GM18511 (cell line): ENCODE measurements around the gene BIRC7.

Experiments
- ATAC-seq: cut with Tn5 transposase; IDR thresholded peaks from one replicate; pipeline ENCODE4 v1.9.1; 2021; ENCODE audit warnings: mild to moderate bottlenecking, moderate library complexity; ENCODE audit not compliant: unreplicated experiment

The BIRC7 gene, protein sequence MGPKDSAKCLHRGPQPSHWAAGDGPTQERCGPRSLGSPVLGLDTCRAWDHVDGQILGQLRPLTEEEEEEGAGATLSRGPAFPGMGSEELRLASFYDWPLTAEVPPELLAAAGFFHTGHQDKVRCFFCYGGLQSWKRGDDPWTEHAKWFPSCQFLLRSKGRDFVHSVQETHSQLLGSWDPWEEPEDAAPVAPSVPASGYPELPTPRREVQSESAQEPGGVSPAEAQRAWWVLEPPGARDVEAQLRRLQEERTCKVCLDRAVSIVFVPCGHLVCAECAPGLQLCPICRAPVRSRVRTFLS

DNA sequence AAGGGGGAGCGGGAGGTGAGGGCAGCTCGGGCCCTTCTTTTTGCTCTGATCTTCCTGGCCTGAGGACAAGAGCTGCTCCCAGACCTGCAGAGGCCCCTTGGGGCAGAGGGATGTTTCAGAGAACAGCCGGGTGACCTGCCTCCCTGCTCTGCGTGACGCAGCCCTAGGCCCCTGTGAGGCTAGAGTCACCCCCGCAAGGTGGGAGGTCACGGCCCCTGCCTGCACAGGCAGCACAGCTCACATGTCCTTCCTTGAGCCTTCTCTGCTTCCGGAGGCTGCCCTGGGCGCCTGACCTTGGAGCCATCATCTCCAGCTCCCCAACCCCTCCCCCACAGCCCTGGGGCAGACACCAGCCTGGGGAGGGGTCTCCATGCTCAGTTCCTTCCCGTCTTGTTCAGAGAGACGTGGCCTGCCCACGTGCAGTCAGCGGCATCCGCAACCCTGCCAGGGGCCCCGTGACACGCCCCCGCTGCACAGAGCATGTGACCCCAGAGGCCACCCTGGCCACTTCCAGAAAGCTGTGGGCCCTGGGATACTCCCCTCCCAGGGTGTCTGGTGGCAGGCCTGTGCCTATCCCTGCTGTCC lies at the start of gene BIRC7:
TSS of gene BIRC7 (plus strand) at position 507 of the 585 bp plus-strand sequence. CDS start 192 bp downstream, outside the sequence.
- no peak for ATAC-seq

DNA sequence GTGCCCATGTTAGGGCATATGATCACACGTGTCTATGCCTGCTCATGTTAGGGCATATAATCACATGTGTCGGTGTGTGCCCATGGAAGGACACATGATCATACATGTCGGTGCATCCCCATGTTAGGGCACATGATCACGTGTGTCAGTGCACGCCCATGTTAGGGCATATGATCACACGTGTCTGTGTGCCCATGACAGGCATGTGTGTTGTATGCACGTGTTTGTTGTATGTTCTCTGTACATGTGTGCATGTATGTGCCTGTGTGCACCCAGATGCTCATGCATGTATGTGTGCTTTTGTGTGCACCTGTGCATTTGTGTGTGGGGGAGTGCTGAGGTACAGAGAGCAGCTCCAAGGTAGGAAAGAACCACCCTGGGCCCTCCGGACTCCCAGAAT lies 49.6 kb upstream of the BIRC7 start:
- no peak for ATAC-seq

DNA sequence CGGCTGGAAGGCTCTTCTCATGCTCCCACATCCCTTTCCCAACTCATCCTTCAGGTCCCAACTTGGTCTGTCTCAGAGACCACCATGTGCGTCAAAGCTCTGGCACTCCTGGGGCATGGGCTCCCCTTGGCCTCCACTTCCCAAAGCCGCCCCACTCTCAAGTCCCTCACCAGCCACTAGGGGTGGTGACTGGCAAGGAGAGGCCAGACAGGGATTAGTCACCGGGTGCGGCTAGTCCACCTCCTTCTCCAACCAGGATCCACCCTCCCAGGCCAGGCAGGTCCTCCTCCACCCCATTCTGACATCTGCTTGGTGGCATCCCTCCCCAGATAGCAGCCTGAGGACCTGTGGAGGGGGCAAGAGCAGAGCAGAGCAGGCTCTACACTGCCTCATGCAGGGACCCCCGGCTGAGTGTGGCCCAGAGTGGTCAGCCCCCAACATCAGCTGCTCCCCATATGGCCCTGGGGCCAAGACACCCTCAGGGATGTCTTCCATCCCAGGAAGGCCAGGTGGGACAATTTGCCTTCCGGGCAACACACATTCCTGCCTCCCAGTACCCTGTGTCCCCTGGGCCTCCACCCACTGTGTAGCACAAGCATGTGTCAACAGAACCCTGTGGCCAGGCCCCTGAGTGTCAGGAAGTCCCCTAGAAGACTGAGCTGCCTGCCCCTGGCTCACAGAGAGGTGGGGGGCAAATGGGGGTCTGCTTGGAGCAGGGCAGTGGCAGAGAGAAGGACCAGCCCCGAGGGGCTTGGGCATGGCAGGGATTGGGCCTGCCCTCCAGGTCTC lies 49.0 kb upstream of the BIRC7 start:
- no peak for ATAC-seq

DNA sequence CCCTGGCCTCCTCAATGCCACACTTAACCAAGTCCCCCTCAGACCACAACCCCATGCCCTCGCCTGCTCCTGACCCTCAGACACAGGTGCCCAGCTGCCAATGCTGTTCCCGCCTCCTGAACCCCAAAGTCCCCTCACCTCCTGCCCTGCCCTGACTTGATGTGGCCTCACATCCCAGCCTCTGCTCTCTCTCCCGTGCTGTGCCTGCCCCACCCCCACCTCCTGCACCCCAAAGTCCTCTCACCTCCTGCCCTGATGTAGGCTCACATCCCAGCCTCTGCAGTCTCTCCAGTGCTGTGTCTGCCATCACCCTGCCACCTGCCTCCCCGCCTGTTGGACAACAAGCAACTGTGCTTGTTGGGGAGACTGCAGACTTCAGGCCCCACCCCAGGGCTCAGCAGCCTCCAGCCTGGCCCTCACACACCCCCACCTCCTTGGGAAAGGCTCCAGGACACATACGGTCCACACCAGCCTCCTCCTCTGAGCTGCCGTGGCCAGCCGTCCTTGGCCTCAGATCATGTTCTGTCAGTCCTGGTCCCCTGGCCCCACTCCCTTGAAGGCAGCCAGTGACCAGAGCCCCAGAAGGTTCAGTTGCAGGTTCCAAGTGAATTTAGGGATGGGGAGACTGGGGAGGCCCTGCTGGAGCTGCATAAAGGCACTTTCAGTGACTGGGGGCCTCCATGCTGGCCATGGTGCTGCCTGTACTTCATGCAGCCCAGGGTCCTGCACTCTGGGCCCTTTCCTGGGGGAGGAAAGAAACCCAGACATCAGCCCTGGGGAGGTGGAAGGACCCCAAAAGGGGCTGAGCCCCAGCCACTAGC lies 48.2 kb upstream of the BIRC7 start:
- ATAC-seq = no peak

DNA sequence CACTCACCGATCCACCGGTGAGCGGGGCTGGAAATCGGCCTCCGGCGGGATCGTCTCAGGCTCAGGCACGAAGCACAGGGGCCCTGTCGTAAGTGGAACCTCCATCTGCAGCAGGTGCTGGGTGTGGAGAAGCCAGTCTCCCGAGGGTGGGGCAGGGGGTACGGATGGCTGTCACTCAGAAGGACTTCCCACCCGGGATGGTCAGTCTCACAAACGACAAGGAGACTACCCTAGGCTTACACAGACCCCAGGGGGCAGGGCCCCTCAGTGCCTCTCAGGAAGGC lies 47.6 kb upstream of the BIRC7 start:
- no peak for ATAC-seq

DNA sequence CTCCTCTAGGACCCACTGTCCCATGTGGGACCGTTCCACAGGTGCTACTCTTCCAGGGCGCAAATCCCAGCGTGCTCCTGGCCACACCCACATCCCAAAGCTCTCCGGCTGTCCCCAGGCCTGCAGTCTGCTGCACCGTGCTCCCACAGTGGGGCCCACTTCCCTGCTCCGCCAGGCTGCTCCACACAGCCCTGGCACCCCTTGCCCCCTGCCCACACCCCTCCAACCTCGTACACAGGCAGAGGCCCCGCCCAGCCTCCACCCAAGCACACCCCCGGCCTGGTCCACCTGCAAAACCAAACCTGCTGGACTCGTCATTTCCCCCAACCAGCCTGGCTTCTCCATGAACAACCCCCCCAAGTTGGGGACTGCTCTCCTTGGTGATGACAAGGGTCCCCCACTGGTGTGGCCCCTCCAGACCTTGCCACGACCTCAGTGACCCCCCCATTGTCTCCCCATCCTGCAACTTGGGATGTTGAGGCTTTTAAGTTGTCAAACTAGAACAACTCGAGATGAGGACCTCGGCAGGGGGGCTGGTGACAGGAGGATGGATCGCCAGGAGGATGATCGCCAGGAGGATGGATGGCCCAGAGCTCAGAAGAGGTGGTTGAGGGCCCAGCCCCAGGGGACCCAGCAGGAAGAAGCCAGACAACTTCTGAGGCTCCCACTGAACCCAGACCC lies 46.9 kb upstream of the BIRC7 start:
- no peak for ATAC-seq

DNA sequence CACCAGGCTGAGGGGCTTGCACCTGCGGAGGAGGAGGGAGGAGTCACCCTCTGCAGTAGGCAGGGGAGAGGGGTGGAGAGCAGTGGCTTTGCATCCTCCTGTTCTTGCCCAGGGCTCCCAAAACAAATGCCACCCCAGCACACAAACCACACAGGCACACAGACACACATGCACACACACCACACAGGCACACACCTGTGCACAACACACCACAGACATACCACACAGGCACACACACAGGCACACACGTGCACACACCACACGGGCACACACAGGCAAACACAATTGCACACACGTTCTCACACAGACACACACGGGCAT lies 46.4 kb upstream of the BIRC7 start:
- ATAC-seq = no peak

DNA sequence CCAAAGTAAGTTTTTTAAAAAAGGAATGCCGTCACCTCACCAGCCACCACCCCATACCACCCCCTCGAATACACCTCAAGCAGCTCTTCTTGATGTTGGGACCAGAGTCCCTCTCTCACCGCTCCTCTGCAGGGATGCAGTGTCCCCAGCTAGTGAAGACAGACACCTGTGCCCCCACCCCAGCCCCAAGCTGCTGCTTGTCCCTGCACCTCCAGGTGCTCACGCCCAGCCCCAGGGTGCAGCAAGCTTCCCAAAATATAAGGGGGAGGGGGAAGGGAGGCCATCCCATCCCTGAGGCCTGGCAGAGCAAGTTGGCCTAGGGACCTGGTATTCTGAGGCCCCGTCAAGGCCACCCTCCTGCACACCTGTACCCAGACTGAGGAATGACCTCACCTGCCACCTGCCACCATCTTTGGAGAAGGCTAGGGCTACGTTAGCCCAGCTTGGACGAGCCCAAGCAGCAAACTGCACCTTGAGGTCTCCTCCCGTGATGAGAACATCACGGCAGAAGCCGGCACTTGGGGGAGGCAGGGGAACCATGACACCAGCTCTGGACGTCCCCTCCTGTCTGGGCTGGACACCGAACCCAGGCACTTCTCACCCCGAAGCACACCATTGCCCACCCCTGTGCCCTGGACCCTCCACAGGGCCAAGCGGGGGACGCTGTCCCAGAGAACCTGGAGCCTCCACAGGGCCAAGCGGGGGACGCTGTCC lies 45.7 kb upstream of the BIRC7 start:
- no peak for ATAC-seq

DNA sequence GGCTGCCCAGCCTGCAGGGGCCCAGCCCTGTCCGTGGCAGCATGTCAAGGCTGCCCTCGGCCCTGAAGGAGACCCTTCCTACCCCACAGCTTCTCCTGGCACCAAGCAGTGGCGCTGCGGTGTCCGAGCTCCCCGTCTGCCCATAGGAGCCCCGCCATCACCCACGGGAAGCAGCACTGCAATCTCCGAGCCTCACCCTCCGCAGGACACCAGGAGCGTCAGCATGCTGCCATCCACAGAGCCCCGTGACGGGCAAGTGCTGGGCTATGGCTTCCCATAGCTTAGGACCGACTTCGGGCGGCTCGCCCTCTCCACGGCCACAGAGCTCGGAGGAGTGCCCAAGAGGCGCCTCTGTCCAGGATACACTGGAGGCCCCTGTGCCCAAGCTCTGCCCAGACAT lies 44.9 kb upstream of the BIRC7 start:
- no peak for ATAC-seq

DNA sequence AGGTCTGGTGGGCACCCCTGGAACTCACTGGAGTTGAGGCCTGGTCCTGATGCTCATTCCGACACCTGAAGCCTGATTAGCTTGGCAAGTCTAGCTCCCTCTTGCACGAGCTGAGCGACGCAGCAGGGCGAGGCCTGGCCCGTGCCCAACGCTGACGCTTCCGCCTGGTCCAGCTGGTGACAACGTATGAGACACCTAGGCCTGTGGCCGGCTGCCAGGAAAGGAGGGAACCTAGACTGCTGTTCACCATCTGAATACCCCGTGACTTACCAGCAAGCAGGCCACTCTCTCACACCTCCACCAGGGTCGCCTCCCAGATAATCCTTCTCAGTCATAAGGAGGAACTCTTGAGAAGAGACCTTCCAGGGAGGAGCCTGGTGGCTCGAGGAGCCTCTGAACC lies 44.3 kb upstream of the BIRC7 start:
- no peak for ATAC-seq

DNA sequence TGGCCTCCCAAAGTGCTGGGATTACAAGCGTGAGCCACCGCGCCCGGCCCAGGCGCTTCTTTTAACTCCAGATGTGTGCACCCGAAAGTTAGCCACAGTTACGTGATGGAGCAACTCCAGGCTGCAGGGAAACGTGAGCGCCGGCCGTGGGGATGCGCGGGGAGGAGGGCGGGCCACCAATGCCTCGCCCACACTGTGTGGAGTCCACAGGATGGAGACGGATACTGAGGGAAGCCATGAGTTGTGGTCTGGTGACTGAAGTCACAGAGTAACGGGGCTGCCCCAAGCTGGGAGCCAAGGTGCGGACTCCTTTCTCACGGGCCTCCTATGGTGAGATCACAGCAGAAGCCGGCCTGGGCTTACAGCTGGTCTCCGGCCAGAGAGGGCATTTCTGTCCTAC lies 43.0 kb upstream of the BIRC7 start:
- no peak for ATAC-seq

DNA sequence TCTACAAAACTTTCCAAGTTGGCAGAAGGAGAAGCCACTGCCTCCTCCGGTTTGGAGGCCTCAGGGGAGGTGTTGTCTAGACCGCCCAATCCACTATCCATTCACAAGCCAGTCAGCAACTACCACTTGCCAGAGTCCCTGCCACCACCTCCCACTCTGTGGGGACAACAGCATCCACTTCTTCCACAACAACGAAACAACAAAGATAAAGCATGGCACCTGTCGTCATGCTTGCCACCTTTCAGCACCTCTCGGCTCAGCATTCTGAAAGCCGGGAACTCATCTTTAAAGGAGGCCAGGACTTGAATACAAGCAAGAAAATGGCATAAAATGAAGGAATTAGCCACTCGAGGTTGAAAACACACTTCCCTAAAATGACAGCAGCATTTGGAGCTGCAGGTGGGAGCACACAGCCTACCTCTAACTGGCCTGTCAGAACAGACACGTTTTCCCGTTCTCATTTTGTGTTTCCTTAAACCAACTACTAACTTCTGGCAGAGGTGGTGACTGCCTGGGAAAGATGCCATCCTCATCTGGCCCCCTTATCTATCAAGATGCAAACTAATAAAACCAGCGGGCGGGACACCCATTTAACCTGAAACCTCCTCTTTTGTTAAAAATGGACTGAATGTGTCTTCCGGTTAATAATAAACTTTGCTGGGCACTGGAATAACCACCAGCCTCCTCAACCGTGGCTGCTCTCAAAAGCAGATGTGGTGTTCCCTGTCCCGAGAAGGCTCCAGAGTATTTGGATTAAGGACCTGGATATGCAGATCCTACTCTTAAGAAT lies 41.5 kb upstream of the BIRC7 start:
- ATAC-seq = no peak

DNA sequence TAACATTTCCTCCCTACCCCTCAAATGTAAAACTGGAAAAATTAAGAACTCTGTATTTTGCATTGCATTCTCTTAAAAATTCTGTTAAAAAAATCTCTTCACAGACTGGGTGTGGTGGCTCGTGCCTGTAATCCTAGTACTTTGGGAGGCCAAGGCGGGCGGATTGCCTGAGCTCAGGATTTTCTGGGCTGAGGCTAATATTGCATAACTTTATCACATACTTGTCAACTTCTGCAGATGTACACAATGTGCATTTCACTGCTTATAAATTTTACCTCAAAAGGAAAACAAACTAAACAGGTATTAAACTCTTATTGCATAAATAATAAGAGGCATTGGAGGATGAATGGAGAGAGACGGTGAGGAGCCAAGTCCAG lies 40.9 kb upstream of the BIRC7 start:
- ATAC-seq = no peak

DNA sequence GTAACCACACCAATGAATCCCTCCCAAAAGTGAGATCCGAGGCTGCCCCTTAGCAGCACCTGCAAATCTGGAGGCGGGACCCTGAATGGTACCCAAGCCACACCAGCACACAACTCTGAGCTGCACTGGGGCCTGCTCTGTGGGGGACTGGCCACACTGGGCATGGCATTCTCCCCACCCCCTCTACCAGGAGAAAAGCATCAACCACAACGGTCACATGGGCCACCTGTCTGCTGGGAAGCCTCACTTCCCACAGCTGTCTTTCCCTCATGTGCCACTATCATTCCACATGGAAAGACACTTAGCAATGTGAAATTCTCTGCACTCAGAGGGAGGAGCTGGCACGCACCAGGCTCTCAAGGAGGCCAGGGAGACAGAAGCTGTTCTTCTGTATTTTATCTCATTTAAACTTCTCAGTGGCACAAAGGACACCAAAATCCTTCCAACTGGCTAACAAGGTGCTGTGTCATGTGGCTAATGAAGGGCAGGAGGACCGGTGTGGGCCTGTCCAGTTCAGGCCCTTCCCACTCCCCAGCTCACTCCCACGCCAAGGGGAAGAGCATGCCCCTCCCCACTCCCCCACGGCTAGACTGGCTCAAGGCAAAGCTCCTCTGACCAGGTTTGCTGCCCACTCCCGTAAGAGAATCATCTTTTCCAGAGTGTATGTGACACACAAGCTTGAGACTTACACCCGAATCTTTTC lies 38.8 kb upstream of the BIRC7 start:
- ATAC-seq = no peak

DNA sequence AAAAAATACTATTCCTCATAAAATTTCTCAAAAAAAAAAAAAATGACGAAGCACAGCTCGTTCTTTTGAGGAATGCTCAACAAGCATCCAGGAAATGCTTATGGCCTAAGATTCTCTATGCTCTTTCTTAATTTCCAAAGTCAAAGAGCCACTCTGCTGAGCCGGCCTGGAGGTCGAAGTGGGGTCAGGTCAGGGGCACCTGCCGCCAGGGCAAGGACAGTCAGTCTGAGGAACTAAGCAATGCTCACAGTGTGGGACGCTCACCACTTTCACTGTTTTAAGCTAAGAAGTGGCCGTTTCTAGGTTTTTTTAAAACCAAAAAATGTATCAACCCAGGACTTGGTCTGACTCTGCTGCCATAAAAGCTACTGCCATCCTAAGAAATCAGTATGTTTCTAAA lies 37.1 kb upstream of the BIRC7 start:
- no peak for ATAC-seq

DNA sequence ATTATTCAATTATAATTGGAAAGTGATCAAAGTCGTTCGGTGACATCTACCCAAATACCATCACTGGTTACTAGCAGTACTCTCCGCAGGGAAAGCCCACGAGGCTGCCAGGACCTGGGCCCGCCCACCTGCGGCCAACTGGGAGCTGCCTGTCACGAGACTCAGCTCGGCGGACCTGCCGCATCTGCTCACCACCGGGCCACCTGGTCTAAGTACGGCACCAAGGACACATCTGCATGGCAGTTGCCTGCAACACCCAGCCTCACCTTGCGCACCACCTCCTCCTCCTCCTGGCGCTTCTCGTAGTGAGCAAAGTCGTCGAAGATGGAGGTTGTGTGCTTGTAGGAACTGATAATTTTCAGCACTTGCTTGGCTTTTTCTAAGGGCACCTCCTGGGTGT lies 33.7 kb upstream of the BIRC7 start:
- ATAC-seq = no peak

DNA sequence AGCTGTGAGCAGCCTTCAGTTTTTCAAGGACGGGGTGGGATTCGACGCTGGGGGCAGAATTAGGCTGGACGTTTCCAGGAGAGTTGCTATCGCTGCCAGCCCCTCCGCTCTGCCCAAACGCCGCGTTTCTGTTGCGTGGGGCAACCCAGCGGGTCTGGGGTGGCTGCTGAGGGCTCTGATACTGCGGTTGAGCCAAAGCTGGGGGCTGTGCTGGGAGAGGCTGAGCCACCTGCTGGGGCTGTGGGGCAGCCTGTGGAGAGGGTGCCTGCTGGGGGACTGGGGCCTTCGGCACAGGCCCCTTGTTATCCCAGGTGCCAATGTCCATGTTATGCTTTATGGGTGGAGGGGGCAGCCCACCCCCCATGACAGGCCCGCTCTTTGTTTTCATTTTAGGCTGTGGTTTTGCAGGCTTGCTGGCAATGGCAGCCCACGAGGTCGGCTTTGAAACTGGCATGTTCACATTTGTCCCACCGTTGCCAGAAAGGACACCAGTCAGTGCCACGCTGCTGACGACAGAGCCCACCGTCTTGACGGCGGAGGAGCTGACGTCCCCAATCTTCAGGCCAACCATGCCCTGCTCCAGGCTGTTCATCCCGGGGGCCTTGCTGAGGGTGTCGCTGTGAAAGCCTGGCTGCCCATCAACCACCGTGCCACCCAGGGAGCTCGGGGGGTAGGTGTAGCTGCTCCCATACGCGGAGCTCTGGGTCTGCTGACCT lies 32.7 kb upstream of the BIRC7 start:
- ATAC-seq = no peak

DNA sequence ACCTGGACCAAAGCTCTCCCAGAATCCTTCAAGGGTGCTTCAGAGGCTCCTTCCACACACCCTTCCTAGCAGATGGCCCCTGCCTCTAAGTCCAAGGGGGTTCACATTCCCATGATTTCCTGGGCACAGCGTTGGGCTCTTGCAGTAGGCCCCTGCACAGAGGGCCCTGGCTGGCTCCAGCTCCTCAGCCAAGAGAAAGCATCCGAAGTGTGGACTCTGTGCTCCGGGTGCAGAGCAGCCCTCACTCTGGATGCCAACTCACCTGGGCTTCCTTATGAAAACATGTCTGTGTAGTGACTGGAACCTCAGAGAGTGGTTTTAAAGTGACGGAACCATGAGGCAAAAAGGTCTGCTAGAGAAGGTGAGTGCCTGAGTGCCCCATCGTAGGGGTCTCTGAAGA lies 31.3 kb upstream of the BIRC7 start:
- no peak for ATAC-seq

DNA sequence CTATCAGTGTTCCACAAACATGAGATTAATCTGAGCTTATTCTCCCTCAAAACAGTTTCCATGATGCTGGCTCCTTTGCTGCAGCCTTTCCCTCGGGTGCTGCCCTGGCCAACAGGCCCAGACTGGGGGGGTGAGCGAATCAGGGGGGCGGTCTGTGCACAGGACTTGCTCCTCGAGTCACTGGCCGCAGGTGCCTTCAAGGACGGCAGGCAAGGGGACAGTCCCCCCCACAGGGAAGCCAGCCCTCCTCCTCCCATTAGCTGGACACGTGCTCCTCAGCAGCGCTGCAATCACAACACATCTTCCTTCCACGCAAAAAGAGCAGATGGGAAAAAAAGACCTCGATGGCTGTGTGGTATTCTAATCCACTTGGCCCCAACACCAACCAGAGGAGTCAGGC lies 29.8 kb upstream of the BIRC7 start:
- no peak for ATAC-seq
